Upper lobe of left lung (tissue), 6 donors: Measurements from ENCODE around the gene ADI1. TPM values are rescaled to one million over a fixed set of nuclear protein-coding genes. Genes with fewer than 3 reads are reported as not detected.
A peak's percentile ranks its signal among the peaks of the same experiment; 100 is the strongest.

Source experiments
- ATAC-seq, 2 donors: fragments of 200-7000 bp; cut with Tn5 transposase; one replicate each; pipeline ENCODE4 v1.9.1; 2022; ENCODE audit warnings: mild to moderate bottlenecking in 2 of 2, moderate library complexity in 2 of 2; ENCODE audit not compliant: low FRiP score in 2 of 2
- DNase-seq, 2 donors: peaks; one replicate each; pipeline ENCODE4 v3.0.0-alpha.2; 2019 to 2020
- H3K27ac ChIP-seq, 4 donors: fragments of 200-600 bp; sonication (generic); one replicate each; pipeline ENCODE4 v1.5.1; 2016 to 2019
- H3K27me3 ChIP-seq, 4 donors: fragments of 200-600 bp; sonication (generic); one replicate each; pipeline ENCODE4 v1.5.1; 2017 to 2019
- H3K36me3 ChIP-seq, 4 donors: fragments of 200-600 bp; sonication (generic); one replicate each; pipeline ENCODE4 v1.5.1; 2016 to 2019
- H3K4me1 ChIP-seq, 4 donors: fragments of 200-600 bp; sonication (generic); one replicate each; pipeline ENCODE4 v1.5.1; 2018 to 2019
- H3K4me3 ChIP-seq, 4 donors: fragments of 200-600 bp; sonication (generic); one replicate each; pipeline ENCODE4 v1.5.1; 2017 to 2019; ENCODE audit warnings: mild to moderate bottlenecking in 2 of 4, moderate library complexity in 1 of 4
- H3K9me3 ChIP-seq, 4 donors: fragments of 200-600 bp; sonication (generic); one replicate each; pipeline ENCODE4 v1.5.1; 2018 to 2019
- CTCF ChIP-seq, 6 experiments: fragments of 450-650 bp in 4 of 6; fragments of 200-600 bp in 2 of 6; sonication (generic) in 2 of 6; IDR thresholded peaks; one replicate each; pipeline ENCODE4 v1.5.1; 2016 to 2019; ENCODE audit warnings: antibody characterized with exemption in 6 of 6
- EP300 ChIP-seq, 4 donors: sonication (generic); formaldehyde crosslinking; IDR thresholded peaks; one replicate each; pipeline ENCODE4 v1.5.1; 2017; ENCODE audit warnings: antibody characterized with exemption in 4 of 4, control low read depth in 2 of 4
- POLR2A ChIP-seq, 4 donors: fragments of 450-650 bp; IDR thresholded peaks; one replicate each; pipeline ENCODE4 v1.5.1; 2016 to 2017; ENCODE audit warnings: antibody characterized with exemption in 4 of 4, mild to moderate bottlenecking in 2 of 4
- POLR2AphosphoS5 ChIP-seq, 2 donors: sonication (generic); formaldehyde crosslinking; IDR thresholded peaks; one replicate each; pipeline ENCODE4 v1.5.1; 2017; ENCODE audit warnings: antibody characterized with exemption in 2 of 2
- WGBS, 2 donors: methylation state at CpG; one replicate each; pipeline ENCODE4 v1.1.5; 2017 to 2018; 5-methylcytosine and 5-hydroxymethylcytosine counted together
- total RNA-seq, 6 donors: library from RNA; depleted of rRNA in 4 of 6; stranded (reverse); fragments of >200 nt in 4 of 6; gene quantifications; one replicate each; pipeline versions ENCODE4 v1.1.0 to v1.2.1, GENCODE V29; 2016 to 2021
- donor health status: DM: no; HTN: no; CAD: no; lungs with moderate emphysema.
- donor health status: DM: no; HTN: yes; CAD: no; lungs with severe emphysema.

The ADI1 gene
- total RNA-seq: 10 to 100 TPM; 40.9 to 87.3 (median 77.3) TPM

- Histone ChIP-seq H3K4me1 (peaks cover 27 to 52% (median 38%) of the 10 kb centered on the region in 4 donors), H3K36me3 (no peaks in the 10 kb centered on the region), H3K27me3 (no peaks in the 10 kb centered on the region), H3K4me3 (peak within 1 kb of the TSS; percentile 66 to 88 (median 76)), H3K9me3 (no peaks in the 10 kb centered on the region), H3K27ac (peak within 1 kb of the TSS; percentile 92 to 99 (median 97))
- TF ChIP-seq POLR2A (IDR thresholded peaks at IDR 0.05): peak in 3 of 4 donors; percentile 51 to 87 (median 76)
- TF ChIP-seq CTCF (IDR thresholded peaks at IDR 0.05): no peak
- TF ChIP-seq EP300 (IDR thresholded peaks at IDR 0.05): no peak
- peak; percentile 61 to 67 for TF ChIP-seq POLR2AphosphoS5 (IDR thresholded peaks at IDR 0.05)
- WGBS, 2 donors: 7 to 12% methylated on average over 16 to 25 of the region's 76 CpGs
- ATAC-seq (peak; percentile 91 to 92), DNase-seq (peak; percentile 91 to 96)
Observed at GRCh38 chr2:3519255-3520205, at the start of gene ADI1. ADI1 (minus strand) TSS chr2:3519531; CDS start chr2:3519487, 44 bp downstream.

GRCh38 chr2:3566806-3567205, 47.5 kb upstream of the ADI1 start:
- DNase-seq: no peak
- Histone ChIP-seq H3K9me3 (no peaks in the 10 kb centered on the region), H3K27me3 (no peaks in the 10 kb centered on the region), H3K36me3 (no peaks in the 10 kb centered on the region), H3K27ac (no peak overlapping the region), H3K4me3 (no peak overlapping the region), H3K4me1 (no peaks in the 10 kb centered on the region)
- no peak for ATAC-seq
- no peak for TF ChIP-seq EP300 (IDR thresholded peaks at IDR 0.05)
- TF ChIP-seq POLR2AphosphoS5 (IDR thresholded peaks at IDR 0.05): no peak
- no peak for TF ChIP-seq POLR2A (IDR thresholded peaks at IDR 0.05)
- no peak for TF ChIP-seq CTCF (IDR thresholded peaks at IDR 0.05)
- 89 to 94% methylated on average over 9 of the region's 9 CpGs for WGBS, 2 donors

GRCh38 chr2:3565117-3565516, 45.8 kb upstream of the ADI1 start:
- no peak overlapping the region for H3K4me3 ChIP-seq
- H3K4me1 ChIP-seq: no peaks in the 10 kb centered on the region
- TF ChIP-seq CTCF (IDR thresholded peaks at IDR 0.05): no peak
- no peak for TF ChIP-seq EP300 (IDR thresholded peaks at IDR 0.05)
- TF ChIP-seq POLR2AphosphoS5 (IDR thresholded peaks at IDR 0.05): no peak
- TF ChIP-seq POLR2A (IDR thresholded peaks at IDR 0.05): no peak
- no peaks in the 10 kb centered on the region for H3K27me3 ChIP-seq
- DNase-seq (no peak), ATAC-seq (no peak)
- 81 to 98% methylated on average over 6 of the region's 6 CpGs for WGBS, 2 donors
- no peaks in the 10 kb centered on the region for H3K36me3 ChIP-seq
- H3K27ac ChIP-seq: no peak overlapping the region
- H3K9me3 ChIP-seq: no peaks in the 10 kb centered on the region

GRCh38 chr2:3563521-3563976, 44.2 kb upstream of the ADI1 start:
- 93% methylated on average over 5 of the region's 5 CpGs for WGBS, 2 donors
- no peak overlapping the region for H3K4me3 ChIP-seq
- no peak for TF ChIP-seq EP300 (IDR thresholded peaks at IDR 0.05)
- TF ChIP-seq POLR2A (IDR thresholded peaks at IDR 0.05): no peak
- TF ChIP-seq CTCF (IDR thresholded peaks at IDR 0.05): no peak
- no peak for TF ChIP-seq POLR2AphosphoS5 (IDR thresholded peaks at IDR 0.05)
- no peaks in the 10 kb centered on the region for H3K36me3 ChIP-seq
- H3K27me3 ChIP-seq: no peaks in the 10 kb centered on the region
- H3K9me3 ChIP-seq: no peaks in the 10 kb centered on the region
- H3K4me1 ChIP-seq: peaks cover 6 to 8% (median 7%) of the 10 kb centered on the region in 4 donors
- DNase-seq (no peak), ATAC-seq (no peak)
- no peak overlapping the region for H3K27ac ChIP-seq
